ENCODE results near the gene MYMK.

The MYMK gene

GRCh38 chr9:133505186-133505830, 19.5 kb downstream of the MYMK start:
- Histone ChIP-seq H4K91ac (ENCODE audit: low read depth, low read length, poor library complexity) (no peak overlapping the region), H2BK12ac (ENCODE audit: low read length) (no peak overlapping the region), H3K4me1 (ENCODE audit: control insufficient read depth in 2 of 2, insufficient read depth in 1 of 2, low read depth in 1 of 2, low read length in 2 of 2) (peaks cover 10 to 14% of the 10 kb centered on the region in 2 donors), H3K36me3 (replicated peaks in 1 of 2; ENCODE audit: control insufficient read depth in 2 of 2, insufficient read depth in 2 of 2, low read length in 2 of 2) (no peaks in the 10 kb centered on the region), H2AK5ac (ENCODE audit: low read depth, low read length) (no peak overlapping the region), H2AFZ (ENCODE audit: low read length) (no peak overlapping the region), H3K79me1 (ENCODE audit: low read depth, low read length) (no peaks in the 10 kb centered on the region), H3K27ac (replicated peaks; ENCODE audit: low read length) (no peak overlapping the region), H3K27me3 (ENCODE audit: control insufficient read depth in 3 of 3, insufficient read depth in 3 of 3, low read depth in 1 of 3, low read length in 3 of 3) (peaks cover 0 to 16% (median 0%) of the 10 kb centered on the region in 3 experiments), H3K4me2 (ENCODE audit: insufficient read depth, low read length, poor library complexity, severe bottlenecking) (no peak overlapping the region), H4K8ac (ENCODE audit: low read depth, low read length) (no peak overlapping the region), H3K23ac (ENCODE audit: low read depth, low read length, poor library complexity) (no peak overlapping the region), H3K4me3 (ENCODE audit: low read length in 2 of 2) (no peak overlapping the region), H2BK15ac (ENCODE audit: low read length) (peak overlapping the region; percentile 3), H2BK5ac (ENCODE audit: low read length) (no peak overlapping the region), H3K9me3 (replicated peaks in 1 of 2; ENCODE audit: control insufficient read depth in 2 of 2, insufficient read depth in 1 of 2, low read depth in 1 of 2, low read length in 2 of 2) (no peaks in the 10 kb centered on the region), H3K14ac (ENCODE audit: low read length) (no peak overlapping the region), H3K9ac (ENCODE audit: low read depth, low read length, poor library complexity) (no peak overlapping the region), H3K18ac (ENCODE audit: low read length) (peak overlapping the region; percentile 15), H3K4ac (ENCODE audit: low read length) (no peak overlapping the region), H2BK120ac (ENCODE audit: low read depth, low read length) (no peak overlapping the region)
- no CpG with 5 or more reads among the region's 13 CpGs for WGBS, 2 donors (ENCODE audit: extremely low coverage in 2 of 2, insufficient read length in 2 of 2, insufficient replicate concordance in 1 of 2)
- no peak for DNase-seq (ENCODE audit: low spot score)

- Histone ChIP-seq H3K27ac (replicated peaks; ENCODE audit: low read length) (no peak overlapping the region), H3K4me3 (ENCODE audit: low read length in 2 of 2) (no peak overlapping the region), H2BK12ac (ENCODE audit: low read length) (no peak overlapping the region), H2BK120ac (ENCODE audit: low read depth, low read length) (no peak overlapping the region), H2BK5ac (ENCODE audit: low read length) (no peak overlapping the region), H4K91ac (ENCODE audit: low read depth, low read length, poor library complexity) (no peak overlapping the region), H3K14ac (ENCODE audit: low read length) (no peak overlapping the region), H3K4me2 (ENCODE audit: insufficient read depth, low read length, poor library complexity, severe bottlenecking) (no peak overlapping the region), H3K9ac (ENCODE audit: low read depth, low read length, poor library complexity) (no peak overlapping the region), H2AK5ac (ENCODE audit: low read depth, low read length) (no peak overlapping the region), H3K36me3 (replicated peaks in 1 of 2; ENCODE audit: control insufficient read depth in 2 of 2, insufficient read depth in 2 of 2, low read length in 2 of 2) (peaks cover 0 to 3% of the 10 kb centered on the region in 2 donors), H3K27me3 (ENCODE audit: control insufficient read depth in 3 of 3, insufficient read depth in 3 of 3, low read depth in 1 of 3, low read length in 3 of 3) (peaks cover 0 to 19% (median 3%) of the 10 kb centered on the region in 3 experiments), H3K4ac (ENCODE audit: low read length) (no peak overlapping the region), H2BK15ac (ENCODE audit: low read length) (no peak overlapping the region), H4K8ac (ENCODE audit: low read depth, low read length) (no peak overlapping the region), H3K23ac (ENCODE audit: low read depth, low read length, poor library complexity) (no peak overlapping the region), H3K4me1 (ENCODE audit: control insufficient read depth in 2 of 2, insufficient read depth in 1 of 2, low read depth in 1 of 2, low read length in 2 of 2) (peaks cover 3 to 11% of the 10 kb centered on the region in 2 donors), H3K79me1 (ENCODE audit: low read depth, low read length) (no peaks in the 10 kb centered on the region), H3K9me3 (replicated peaks in 1 of 2; ENCODE audit: control insufficient read depth in 2 of 2, insufficient read depth in 1 of 2, low read depth in 1 of 2, low read length in 2 of 2) (peaks cover 3% of the 10 kb centered on the region in 2 donors), H3K18ac (ENCODE audit: low read length) (no peak overlapping the region), H2AFZ (ENCODE audit: low read length) (no peak overlapping the region)
- no peak for DNase-seq (ENCODE audit: low spot score)
- WGBS, 2 donors (ENCODE audit: extremely low coverage in 2 of 2, insufficient read length in 2 of 2, insufficient replicate concordance in 1 of 2): no CpG with 5 or more reads among the region's 1 CpG
Observed at GRCh38 chr9:133502112-133502511, 22.6 kb downstream of the MYMK start.

GRCh38 chr9:133499892-133500270, 24.9 kb downstream of the MYMK start:
- Histone ChIP-seq H4K8ac (ENCODE audit: low read depth, low read length) (no peak overlapping the region), H3K9me3 (replicated peaks in 1 of 2; ENCODE audit: control insufficient read depth in 2 of 2, insufficient read depth in 1 of 2, low read depth in 1 of 2, low read length in 2 of 2) (peaks cover 3 to 12% of the 10 kb centered on the region in 2 donors), H3K27me3 (ENCODE audit: control insufficient read depth in 3 of 3, insufficient read depth in 3 of 3, low read depth in 1 of 3, low read length in 3 of 3) (peaks cover 0 to 25% (median 11%) of the 10 kb centered on the region in 3 experiments), H3K4me1 (ENCODE audit: control insufficient read depth in 2 of 2, insufficient read depth in 1 of 2, low read depth in 1 of 2, low read length in 2 of 2) (peaks cover 8 to 18% of the 10 kb centered on the region in 2 donors), H3K18ac (ENCODE audit: low read length) (peak overlapping the region; percentile 72), H3K9ac (ENCODE audit: low read depth, low read length, poor library complexity) (no peak overlapping the region), H2AK5ac (ENCODE audit: low read depth, low read length) (no peak overlapping the region), H3K27ac (replicated peaks; ENCODE audit: low read length) (no peak overlapping the region), H3K4ac (ENCODE audit: low read length) (no peak overlapping the region), H3K4me3 (ENCODE audit: low read length in 2 of 2) (no peak overlapping the region), H3K36me3 (replicated peaks in 1 of 2; ENCODE audit: control insufficient read depth in 2 of 2, insufficient read depth in 2 of 2, low read length in 2 of 2) (peaks cover 0 to 8% of the 10 kb centered on the region in 2 donors), H3K23ac (ENCODE audit: low read depth, low read length, poor library complexity) (no peak overlapping the region), H3K79me1 (ENCODE audit: low read depth, low read length) (no peaks in the 10 kb centered on the region), H4K91ac (ENCODE audit: low read depth, low read length, poor library complexity) (no peak overlapping the region), H2BK120ac (ENCODE audit: low read depth, low read length) (no peak overlapping the region), H2BK5ac (ENCODE audit: low read length) (no peak overlapping the region), H3K4me2 (ENCODE audit: insufficient read depth, low read length, poor library complexity, severe bottlenecking) (no peak overlapping the region), H2BK15ac (ENCODE audit: low read length) (no peak overlapping the region), H2AFZ (ENCODE audit: low read length) (no peak overlapping the region), H3K14ac (ENCODE audit: low read length) (no peak overlapping the region), H2BK12ac (ENCODE audit: low read length) (no peak overlapping the region)
- DNase-seq (ENCODE audit: low spot score): no peak
- WGBS, 2 donors (ENCODE audit: extremely low coverage in 2 of 2, insufficient read length in 2 of 2, insufficient replicate concordance in 1 of 2): no CpG with 5 or more reads among the region's 12 CpGs

DNA sequence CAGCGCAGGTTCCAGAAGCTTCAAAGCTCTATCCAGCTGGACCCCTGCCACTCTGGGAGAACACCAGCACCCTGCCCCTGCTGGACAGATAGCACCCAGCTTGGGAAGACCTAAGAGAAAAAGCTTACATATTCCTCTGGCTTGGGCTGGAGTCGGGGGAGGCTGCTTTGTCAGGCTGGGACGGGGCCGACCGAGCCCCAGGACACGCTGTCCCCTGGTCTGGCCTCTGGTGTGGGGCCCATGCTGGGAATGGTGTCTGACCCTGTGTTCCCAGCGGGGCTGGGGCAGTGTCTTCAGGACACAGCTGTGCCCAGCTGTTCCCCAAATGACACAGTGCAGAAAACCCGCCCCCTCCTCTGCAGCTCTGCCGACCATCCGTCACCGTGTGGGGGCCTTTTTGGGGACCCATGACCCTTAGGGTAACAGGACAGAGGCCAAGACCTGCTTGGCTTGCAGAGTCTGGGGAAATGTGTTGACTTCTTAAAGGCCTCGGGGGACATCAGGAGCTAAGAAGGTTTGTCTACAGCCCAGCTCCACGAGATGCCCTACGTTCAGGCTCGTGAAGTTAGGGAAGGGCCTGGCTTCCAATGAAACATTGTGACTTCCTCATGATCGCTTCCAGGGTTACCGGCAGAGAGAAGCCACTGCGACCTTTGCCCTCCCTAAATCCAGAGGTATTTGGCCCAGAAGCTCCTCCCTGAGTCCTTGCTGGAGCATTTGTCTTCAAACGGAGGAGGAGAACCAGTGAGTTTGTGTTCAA, 25.4 kb downstream of the MYMK start:
- no peak overlapping the region for H2BK12ac ChIP-seq (ENCODE audit: low read length)
- no peak overlapping the region for H2BK15ac ChIP-seq (ENCODE audit: low read length)
- H3K23ac ChIP-seq (ENCODE audit: low read depth, low read length, poor library complexity): no peak overlapping the region
- peaks cover 8 to 18% of the 10 kb centered on the region in 2 donors for H3K4me1 ChIP-seq (ENCODE audit: control insufficient read depth in 2 of 2, insufficient read depth in 1 of 2, low read depth in 1 of 2, low read length in 2 of 2)
- H2BK5ac ChIP-seq (ENCODE audit: low read length): peak overlapping the region; percentile 87
- H3K4me3 ChIP-seq (ENCODE audit: low read length in 2 of 2): no peak overlapping the region
- H2AK5ac ChIP-seq (ENCODE audit: low read depth, low read length): peak overlapping the region; percentile 40
- no peaks in the 10 kb centered on the region for H3K79me1 ChIP-seq (ENCODE audit: low read depth, low read length)
- DNase-seq (ENCODE audit: low spot score): no peak
- H4K8ac ChIP-seq (ENCODE audit: low read depth, low read length): no peak overlapping the region
- H3K14ac ChIP-seq (ENCODE audit: low read length): no peak overlapping the region
- H3K27ac ChIP-seq (replicated peaks; ENCODE audit: low read length): no peak overlapping the region
- no peak overlapping the region for H3K9ac ChIP-seq (ENCODE audit: low read depth, low read length, poor library complexity)
- no peak overlapping the region for H4K91ac ChIP-seq (ENCODE audit: low read depth, low read length, poor library complexity)
- no peak overlapping the region for H3K4me2 ChIP-seq (ENCODE audit: insufficient read depth, low read length, poor library complexity, severe bottlenecking)
- H3K9me3 ChIP-seq (replicated peaks in 1 of 2; ENCODE audit: control insufficient read depth in 2 of 2, insufficient read depth in 1 of 2, low read depth in 1 of 2, low read length in 2 of 2): peaks cover 3 to 12% of the 10 kb centered on the region in 2 donors
- H2BK120ac ChIP-seq (ENCODE audit: low read depth, low read length): no peak overlapping the region
- H3K36me3 ChIP-seq (replicated peaks in 1 of 2; ENCODE audit: control insufficient read depth in 2 of 2, insufficient read depth in 2 of 2, low read length in 2 of 2): peaks cover 0 to 8% of the 10 kb centered on the region in 2 donors
- H3K18ac ChIP-seq (ENCODE audit: low read length): peak overlapping the region; percentile 67
- no CpG with 5 or more reads among the region's 19 CpGs for WGBS, 2 donors (ENCODE audit: extremely low coverage in 2 of 2, insufficient read length in 2 of 2, insufficient replicate concordance in 1 of 2)
- H3K27me3 ChIP-seq (ENCODE audit: control insufficient read depth in 3 of 3, insufficient read depth in 3 of 3, low read depth in 1 of 3, low read length in 3 of 3): peaks cover 0 to 25% (median 11%) of the 10 kb centered on the region in 3 experiments
- H2AFZ ChIP-seq (ENCODE audit: low read length): no peak overlapping the region
- H3K4ac ChIP-seq (ENCODE audit: low read length): no peak overlapping the region
